ENCODE results near the gene PRRC2B. TPM values are rescaled to one million over a fixed set of nuclear protein-coding genes. Genes with fewer than 3 reads are reported as not detected.

Gene PRRC2B
- total and polyA plus RNA-seq, 2 of the 8 experiments (the other 6 are each of a cell fraction or from before 2014, with no cell fraction given), result 37.3 to 249 TPM

GRCh38 chr9:131404581-131404980 lies 10.7 kb downstream of the PRRC2B start:
- no peak overlapping the region for H3K23ac ChIP-seq (ENCODE audit: insufficient read length)
- no peaks in the 10 kb centered on the region for H3K36me3 ChIP-seq (ENCODE audit: control insufficient read depth in 2 of 4, insufficient read depth in 4 of 4, low read length in 3 of 4)
- H3K9ac ChIP-seq (replicated peaks in 1 of 4; ENCODE audit: extremely low read depth in 1 of 4, low read depth in 3 of 4, low read length in 3 of 4), result no peak overlapping the region; a peak in 1 of 7 replicates
- no peak overlapping the region for H3K18ac ChIP-seq (ENCODE audit: extremely low read depth, low read length)
- H3K9me3 ChIP-seq (ENCODE audit: insufficient read depth in 2 of 2, low read depth in 1 of 2, low read length in 1 of 2), result no peaks in the 10 kb centered on the region
- H3K27ac ChIP-seq (ENCODE audit: low read depth, low read length), result peak overlapping the region; percentile 74; the same call in 1 of the 2 replicates
- H3K27me3 ChIP-seq (replicated peaks in 1 of 4; ENCODE audit: control insufficient read depth in 3 of 4, extremely low read depth in 1 of 4, insufficient read depth in 3 of 4, low read length in 3 of 4), result no peaks in the 10 kb centered on the region
- H4K20me1 ChIP-seq (replicated peaks in 1 of 2; ENCODE audit: control insufficient read depth in 1 of 2, insufficient read depth in 2 of 2, low read length in 2 of 2), result peaks cover 28 to 41% of the 10 kb centered on the region in 2 experiments
- 24% methylated on average over 5 of the region's 5 CpGs; no CpG with 5 or more reads in 1 of the 2 experiments for WGBS, 2 experiments (ENCODE audit: extremely low coverage in 1 of 2, insufficient coverage in 1 of 2, insufficient read length in 1 of 2, insufficient replicate concordance in 2 of 2, low coverage in 1 of 2, low lambda C conversion rate in 2 of 2, missing lambda C conversion rate in 1 of 2)
- FAIRE-seq (no peak), DNase-seq (ENCODE audit: low read depth in 1 of 2, low spot score in 2 of 2) (no peak)
- no peak overlapping the region for H2BK20ac ChIP-seq (ENCODE audit: low read length)
- no peak overlapping the region for H2BK5ac ChIP-seq (ENCODE audit: low read depth, low read length)
- H3K4me3 ChIP-seq (ENCODE audit: extremely low read depth in 1 of 4, insufficient read depth in 2 of 4, low read depth in 3 of 4, low read length in 4 of 4), result peak overlapping the region in 1 of 4 experiments; percentile 44; a peak in 4 of 8 replicates
- H3K79me1 ChIP-seq (ENCODE audit: low read depth, low read length), result peaks cover 11% of the 10 kb centered on the region
- H2BK15ac ChIP-seq (ENCODE audit: low read length), result no peak overlapping the region
- no peak overlapping the region for H2AK5ac ChIP-seq (ENCODE audit: low read depth, low read length)
- no peak for TF ChIP-seq PHF8 (conservative IDR thresholded peaks at IDR 0.05; ENCODE audit: low read depth, low read length)
- TF ChIP-seq TEAD4 (IDR thresholded peaks at IDR 0.05; ENCODE audit: low read depth, low read length), result no peak
- TF ChIP-seq CBX8 (IDR thresholded peaks at IDR 0.05; ENCODE audit: borderline replicate concordance, low read depth, low read length), result no peak
- no peak for TF ChIP-seq FOSL1 (IDR thresholded peaks at IDR 0.05; ENCODE audit: insufficient read depth, low read depth, low read length)
- TF ChIP-seq CEBPB (IDR thresholded peaks at IDR 0.05; ENCODE audit: low read depth, low read length), result no peak
- no peak for TF ChIP-seq CHD2 (IDR thresholded peaks at IDR 0.05; ENCODE audit: low read length)
- peaks cover 88 to 100% of the 10 kb centered on the region in 2 experiments for H3K79me2 ChIP-seq (ENCODE audit: control insufficient read depth in 1 of 2, insufficient read depth in 2 of 2, low read length in 2 of 2)
- H3K4me1 ChIP-seq (replicated peaks in 1 of 4; ENCODE audit: control insufficient read depth in 3 of 4, insufficient read depth in 4 of 4, low read length in 3 of 4), result peaks cover 38 to 60% (median 48%) of the 10 kb centered on the region in 4 experiments
- no peak overlapping the region for H4K91ac ChIP-seq (replicated peaks; ENCODE audit: insufficient read length, low read length)
- POLR2A ChIA-PET (ENCODE audit: partially characterized antibody), result interaction anchor here (0.5 to 4.6 kb wide), 21 partner anchors 8 to 96 kb away, joined by 3 to 78 read pairs (median 6); no protein-coding TSS in a partner anchor
- no peak overlapping the region for H2AFZ ChIP-seq (ENCODE audit: low read length)
- no peak overlapping the region for H4K5ac ChIP-seq (ENCODE audit: insufficient read length, low read depth, low read length)
- no peak overlapping the region for H2BK120ac ChIP-seq (replicated peaks; ENCODE audit: low read depth, low read length)
- CTCF ChIA-PET (ENCODE audit: partially characterized antibody), result interaction anchor here (1.0 to 4.8 kb wide), 7 partner anchors 8 to 54 kb away, joined by 4 to 25 read pairs (median 10); no protein-coding TSS in a partner anchor
- H4K8ac ChIP-seq (ENCODE audit: extremely low read depth, insufficient read depth, low read length), result no peak overlapping the region
- no peak overlapping the region for H3K4ac ChIP-seq (replicated peaks; ENCODE audit: insufficient read length, low read depth, low read length)
- H3K14ac ChIP-seq (ENCODE audit: insufficient read length), result no peak overlapping the region
- no peak overlapping the region for H2BK12ac ChIP-seq (ENCODE audit: low read depth, low read length)
- no peaks in the 10 kb centered on the region for H3K23me2 ChIP-seq (ENCODE audit: low read depth, low read length)
- H3K56ac ChIP-seq (replicated peaks; ENCODE audit: insufficient read length, low read depth, low read length), result no peak overlapping the region
- H3K4me2 ChIP-seq (ENCODE audit: insufficient read depth in 1 of 2, low read depth in 2 of 2, low read length in 2 of 2), result peak overlapping the region; percentile 61 to 72; a peak in 3 of 4 replicates

All from H1 (cell line).